CMK (cell line): Measurements from ENCODE around the gene SLC38A10.
"Not testable (repeated sequence)": the region's sequence is repeated elsewhere in the genome, so short reads cannot be mapped to it uniquely, and the experiment has no call there.

Source experiments
- DNase-seq: peaks from one replicate; pipeline ENCODE4 v3.0.0-alpha.2; 2010; ENCODE audit warnings: low read depth

SLC38A10 gene

DNA sequence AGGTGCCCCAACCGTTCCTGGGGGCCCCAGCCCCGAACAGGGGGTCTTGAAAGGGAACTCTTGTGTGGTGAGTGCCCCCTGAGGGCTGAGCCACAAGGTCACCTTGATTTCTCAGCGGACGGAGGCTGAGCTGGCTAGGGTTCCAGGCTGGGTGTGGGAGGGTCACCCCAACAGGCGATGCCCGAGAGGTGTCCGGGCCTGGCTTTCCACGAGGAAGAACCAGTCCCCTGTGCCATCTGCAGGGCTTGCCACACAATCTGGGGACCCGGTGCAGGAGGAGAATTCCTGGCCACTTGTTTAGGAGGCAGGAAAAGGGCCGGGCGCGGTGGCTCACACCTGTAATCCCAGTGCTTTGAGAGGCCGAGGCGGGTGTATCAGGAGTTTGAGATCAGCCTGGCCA lies 16.8 kb upstream of the SLC38A10 start:
- DNase-seq = no peak

DNA sequence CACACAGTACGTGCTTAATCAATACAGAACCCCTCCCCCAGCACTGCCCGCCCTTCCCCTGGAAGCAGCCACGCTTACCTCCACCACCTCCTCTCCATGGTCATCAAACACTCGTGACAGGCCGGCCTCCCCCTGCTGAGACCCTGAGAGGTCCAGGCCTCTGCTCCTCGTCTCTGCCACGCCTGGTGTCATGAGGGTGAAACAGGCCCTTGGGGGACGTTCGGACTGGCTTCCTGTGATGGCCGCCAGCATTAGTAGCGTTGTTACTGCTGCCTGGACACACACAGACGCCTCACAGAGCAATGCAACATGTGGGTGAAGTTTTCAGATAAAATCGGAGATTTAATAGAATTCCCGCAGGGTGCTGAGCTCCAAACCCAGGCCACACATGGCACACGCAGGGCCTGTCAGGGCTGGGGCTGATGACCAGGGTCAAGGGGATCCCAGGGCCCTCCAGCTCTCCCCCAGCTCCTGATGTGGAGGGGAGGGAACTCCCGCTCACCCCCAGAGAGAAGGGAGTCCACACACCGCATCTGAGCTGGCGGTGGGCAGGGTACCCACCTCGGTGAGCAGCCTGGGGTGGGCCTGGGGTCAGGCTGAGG lies 15.9 kb upstream of the SLC38A10 start:
- DNase-seq = no peak

DNA sequence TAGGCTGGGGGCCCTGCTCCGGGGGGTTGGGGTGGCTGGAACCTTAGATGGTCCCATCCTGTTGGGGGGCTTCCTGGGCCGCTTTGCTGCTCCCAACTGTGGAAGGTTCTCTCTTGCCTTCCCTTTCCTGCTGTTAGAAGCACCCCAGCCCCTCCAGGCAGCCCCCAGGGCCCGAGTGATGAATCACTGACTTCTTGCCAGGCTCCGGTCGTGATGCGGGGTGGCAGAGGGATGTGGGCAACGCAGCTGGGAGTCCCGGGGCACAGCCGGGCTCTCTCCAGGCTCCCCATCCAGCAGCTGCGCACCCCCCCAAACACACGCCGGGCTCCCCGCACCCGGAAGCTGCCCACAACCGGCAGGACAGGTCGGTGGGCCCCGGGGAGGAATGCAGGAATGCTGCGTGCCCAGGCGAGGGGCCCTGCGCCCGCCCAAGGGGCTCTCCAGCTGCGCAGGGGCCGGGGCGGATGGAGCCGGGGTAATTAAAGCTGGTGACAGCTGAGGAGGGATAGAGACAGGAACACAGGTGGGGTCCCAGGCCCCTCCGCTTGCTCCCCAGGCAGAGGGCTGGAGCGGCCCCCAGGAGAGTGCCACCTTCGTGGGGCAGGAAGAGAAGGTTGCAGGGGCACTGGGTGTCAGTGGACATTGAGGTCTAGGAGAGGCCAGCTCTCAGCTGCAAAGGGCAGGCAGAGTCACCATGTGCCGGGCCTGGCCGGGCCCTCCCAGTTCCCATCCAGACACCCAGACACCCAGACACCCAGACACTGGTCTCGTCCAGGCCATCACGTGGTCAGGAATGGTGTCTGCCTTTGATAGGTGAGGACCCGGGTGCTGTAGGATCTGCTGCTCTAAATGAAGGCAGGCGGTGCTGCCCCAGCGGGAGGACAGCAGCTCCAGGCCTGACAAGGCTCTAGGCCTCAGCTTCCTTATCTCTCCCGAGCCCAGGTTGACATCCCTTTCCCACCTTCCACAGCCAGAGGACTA lies 15.0 kb upstream of the SLC38A10 start:
- no peak for DNase-seq

DNA sequence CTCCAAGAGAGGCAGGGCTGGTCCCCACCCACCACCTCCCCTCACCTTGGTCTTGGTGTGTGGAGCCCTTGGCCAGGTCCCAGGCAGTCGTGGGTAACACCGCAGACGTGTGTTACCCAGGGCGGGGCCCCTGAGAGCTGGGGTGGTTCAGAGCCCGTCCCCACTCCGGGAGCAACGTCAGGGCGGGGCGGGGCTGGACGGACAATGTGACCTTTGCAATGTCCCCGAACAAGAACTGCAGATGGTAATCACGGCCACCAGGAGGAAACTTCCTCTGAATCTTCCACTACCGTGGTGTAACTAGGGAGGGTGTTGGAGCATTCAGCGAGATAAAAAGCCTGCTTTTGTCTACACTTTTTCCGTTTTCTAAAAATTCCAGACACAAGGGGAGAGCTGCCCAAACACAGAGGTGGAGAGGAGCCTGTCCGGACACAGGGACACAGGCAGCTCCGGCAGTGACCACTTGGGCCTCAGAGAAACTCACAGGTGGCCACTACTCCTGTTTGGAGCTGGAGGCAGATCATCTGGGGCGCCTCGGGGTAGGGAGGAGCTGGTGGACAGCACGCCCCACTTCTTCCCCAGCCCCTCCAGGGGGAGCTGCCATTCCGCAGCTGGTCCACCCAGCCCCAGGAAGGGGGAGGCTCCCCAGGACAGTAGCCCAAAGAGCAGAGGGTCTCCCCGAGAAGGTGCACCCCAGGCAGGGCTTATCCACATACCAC lies 14.2 kb upstream of the SLC38A10 start:
- no peak for DNase-seq

DNA sequence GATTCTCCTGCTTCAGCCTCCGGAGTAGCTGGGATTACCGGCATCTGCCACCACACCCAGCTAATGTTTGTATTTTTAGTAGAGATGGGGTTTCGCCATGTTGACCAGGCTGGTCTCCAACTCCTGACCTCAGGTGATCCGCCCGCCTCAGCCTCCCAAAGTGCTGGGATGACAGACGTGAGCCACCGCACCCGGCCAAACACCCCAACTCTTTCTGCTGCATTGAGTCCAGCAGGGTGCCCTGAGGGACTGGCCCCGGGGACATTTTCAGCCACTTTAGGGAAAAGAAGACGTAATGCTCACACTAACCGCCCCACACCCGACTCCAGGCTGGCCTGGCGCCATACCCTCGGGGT lies 13.7 kb upstream of the SLC38A10 start:
- not testable (repeated sequence) for DNase-seq

DNA sequence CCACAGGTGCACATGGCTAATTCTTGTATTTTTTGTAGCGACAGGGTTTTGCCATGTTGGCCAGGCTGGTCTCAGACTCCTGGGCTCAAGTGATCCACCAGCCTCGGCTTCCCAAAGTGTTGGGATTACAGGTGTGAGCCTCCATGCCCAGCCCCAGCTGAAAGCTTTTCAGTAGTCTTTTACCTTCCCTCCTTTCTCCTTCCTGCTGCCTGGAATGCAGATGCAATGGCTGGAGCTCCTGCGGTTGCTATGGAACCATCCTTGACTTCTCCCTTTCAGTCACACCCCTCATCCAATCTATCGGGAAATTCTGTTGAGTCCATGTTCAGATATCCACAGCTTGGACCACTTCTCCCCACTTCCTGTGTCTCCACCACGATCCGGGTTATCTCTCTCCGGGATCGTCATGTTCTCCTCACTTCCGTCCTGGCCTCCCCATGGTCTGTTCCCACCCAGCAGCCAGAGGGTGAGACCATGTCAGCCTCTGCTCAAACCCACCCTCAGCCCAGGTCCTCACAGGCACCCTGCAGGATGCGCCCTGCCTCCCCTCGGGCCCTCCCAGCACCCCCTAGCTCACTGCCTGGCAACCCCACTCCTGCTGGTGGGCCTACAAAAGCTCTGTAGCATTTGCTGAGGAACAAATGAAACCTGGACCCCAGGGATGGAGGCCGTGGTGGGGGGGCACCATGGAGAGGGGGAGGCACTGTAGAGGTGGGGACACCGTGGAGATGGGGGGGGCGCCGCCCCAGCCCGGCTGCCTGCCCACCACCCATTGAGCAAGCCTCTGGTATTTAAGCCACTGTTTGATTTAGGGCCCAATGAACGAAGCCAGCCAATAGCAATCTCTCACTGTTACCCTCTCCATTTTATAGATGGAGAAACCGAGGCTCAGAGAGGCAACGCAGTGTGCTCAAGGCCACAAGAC lies 12.8 kb upstream of the SLC38A10 start:
- DNase-seq = no peak

DNA sequence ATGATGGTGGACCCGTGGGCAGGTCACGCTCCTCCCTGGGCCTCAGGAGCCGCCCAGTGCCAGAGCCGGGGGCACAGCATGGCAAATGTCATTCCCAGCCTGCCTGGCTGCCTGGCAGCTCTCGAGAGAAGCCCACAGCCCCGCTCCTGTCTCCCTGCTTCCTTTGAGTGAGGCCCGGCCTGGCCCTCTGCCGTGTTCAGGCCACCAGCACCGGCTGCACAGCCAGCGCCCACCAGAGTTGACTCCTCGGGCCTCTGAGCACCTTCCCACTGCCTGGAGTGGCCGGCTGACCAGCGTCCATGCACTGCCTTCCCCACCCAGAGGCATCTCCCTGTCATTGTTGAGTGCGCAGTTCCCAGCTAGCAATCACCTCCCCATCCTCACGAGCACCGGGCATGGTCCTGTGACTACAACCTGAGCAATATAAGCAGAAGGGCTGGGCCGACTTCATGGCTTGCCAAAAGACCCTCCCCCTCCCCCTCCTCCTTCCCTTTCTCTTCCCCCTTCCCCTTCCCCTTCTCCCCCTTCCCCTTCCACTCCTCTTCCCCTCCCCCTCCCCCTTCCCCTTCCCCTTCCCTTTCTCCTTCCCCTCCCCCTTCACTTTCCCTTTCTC lies 11.9 kb upstream of the SLC38A10 start:
- DNase-seq = no peak

DNA sequence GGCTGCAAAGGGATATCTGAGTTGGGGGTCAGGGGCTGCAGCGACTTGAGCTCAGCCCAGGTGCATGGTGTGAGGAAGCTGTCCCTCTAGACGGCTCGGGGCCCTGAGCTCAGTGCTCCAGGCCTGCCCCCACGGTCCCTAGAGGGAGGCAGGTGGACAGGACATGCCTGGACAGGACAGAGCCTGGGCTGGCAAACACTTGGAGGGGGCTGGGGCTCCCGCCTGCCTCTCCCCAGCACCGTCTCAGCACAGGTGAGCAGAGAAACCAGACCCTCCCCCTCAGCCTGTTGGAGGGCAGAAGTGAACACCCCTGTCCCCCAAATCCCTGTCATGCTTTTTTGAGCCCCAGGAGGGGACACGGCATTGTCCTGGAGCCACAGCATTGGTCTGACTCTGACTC lies 11.4 kb upstream of the SLC38A10 start:
- DNase-seq = no peak

DNA sequence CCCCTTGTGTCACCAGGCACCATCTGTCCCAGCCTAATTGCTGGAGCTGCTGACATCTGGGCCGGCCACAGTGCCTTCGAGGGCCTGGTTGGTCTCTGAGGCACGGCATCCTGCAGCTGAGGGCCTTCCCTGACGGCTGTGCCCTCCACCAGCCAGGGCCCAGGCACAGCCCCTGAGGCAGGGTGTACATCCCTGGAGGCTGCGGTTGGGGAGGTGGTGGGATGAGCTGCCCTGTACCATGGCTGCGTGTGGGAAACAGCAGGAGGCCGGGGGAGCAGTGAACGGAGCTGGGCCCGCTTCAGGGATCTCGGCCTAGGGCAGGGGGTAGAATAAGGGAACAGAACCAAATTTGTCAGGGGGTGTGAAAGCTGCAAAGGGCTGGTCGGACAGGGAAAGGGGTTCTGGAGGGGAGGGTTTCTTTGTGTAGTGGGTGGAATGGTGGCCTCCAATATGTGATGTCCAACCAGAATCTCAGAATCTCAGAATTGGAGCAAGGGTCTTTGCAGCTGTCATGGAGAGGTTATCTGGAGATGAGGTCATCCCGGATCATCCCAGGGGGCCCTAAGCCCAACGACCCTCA lies 10.0 kb upstream of the SLC38A10 start:
- no peak for DNase-seq

DNA sequence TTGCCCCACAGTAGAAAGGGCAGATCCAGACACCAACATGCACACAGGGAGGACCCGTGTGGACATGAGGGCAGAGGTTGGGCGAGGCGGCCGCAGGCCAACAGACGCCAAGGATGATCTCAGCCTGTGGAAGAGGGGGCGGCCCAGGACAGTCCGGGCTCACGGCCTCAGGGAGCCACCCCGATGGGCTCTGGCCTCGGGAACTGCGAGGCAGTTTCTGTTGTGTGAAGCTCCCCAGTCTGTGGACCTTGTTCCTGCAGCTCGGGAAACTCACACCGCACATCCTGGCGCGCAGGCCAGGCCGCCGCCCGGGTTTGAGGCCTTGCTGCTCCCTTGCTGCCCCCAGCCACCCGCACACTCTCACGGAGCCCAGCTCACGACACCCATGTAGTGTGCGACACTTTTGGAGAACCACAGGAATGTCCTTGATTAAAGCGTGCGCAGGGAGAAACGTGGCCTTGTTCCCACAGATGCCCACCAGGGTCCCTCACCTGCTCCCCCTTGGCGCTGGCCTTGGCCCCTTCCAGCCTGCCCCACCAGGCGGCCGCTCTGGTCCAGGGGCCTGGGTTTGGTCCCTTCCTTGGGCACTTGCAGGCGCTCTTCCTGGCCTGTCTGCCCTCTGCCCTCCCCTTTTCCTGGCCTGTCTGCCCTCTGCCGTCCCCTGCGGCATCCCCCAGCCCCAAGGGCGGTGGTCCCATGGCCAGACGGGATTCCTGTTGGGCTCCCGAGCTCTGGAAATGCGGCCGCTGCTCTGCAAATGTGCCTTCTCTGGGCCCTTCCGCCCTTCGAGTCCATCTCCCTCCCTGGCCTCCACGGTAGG lies 9.3 kb upstream of the SLC38A10 start:
- no peak for DNase-seq

DNA sequence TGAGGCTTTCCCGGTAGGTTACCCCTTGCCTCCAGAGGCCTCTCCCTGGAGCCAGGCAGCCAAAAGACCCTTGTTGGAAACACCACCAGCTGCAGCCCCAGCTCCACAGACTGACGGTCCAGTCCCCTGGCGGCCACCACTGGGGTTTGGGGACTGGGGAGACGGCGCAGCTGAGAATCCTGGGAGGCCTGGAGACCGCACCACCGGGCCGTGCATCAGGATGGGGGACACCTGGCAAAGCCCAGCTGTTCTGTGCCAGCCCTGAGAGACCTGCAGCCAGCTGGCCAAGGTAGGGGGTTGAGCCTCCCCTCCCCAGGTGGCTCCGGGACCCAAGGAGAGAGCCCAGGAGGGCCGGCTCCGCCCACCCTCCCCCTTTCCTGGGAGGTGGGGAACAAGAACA lies 8.3 kb upstream of the SLC38A10 start:
- no peak for DNase-seq

DNA sequence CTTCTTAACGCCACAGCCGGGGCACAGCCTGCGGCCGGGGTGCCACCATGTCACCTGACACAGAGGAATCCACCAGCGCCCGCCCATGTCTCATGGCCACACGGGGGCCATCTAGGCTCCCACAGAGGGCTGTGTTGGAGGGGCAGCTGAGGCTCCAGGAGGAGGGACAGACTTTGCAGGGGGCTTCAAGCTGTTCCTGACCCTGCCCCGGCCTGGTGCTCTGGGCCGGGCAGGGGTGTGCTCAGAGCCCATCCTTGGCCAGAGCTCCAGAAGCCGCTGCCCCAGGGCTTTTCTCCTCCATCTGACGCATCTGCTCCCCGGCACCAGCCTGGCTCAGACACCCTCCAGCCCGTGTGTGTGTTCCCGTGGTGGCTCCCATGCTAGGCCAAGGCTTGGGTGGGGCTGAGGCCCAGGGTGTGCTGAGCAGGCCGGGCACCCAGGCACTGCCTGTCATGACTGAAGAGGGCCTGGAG lies 7.8 kb upstream of the SLC38A10 start:
- DNase-seq = no peak

DNA sequence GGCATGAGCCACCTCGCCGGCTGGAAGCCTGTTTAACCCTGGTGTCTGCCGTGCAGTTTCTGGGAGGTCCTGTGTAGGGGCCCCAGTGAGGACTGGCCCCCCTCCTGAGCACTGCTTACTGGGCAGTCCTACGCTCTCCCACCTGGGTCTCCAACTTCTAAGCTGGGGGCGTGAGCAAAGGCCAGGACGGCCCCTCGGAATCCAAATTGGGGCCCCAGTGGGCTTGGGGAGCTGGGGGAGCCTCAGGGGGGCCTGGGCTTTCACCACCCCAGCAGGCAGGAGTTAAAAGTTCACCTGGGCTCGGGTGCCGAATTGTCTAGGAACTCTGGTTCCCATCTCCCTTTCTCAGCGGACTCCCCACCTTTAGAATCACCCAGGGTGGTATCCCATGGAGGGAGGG lies 7.2 kb upstream of the SLC38A10 start:
- no peak for DNase-seq

DNA sequence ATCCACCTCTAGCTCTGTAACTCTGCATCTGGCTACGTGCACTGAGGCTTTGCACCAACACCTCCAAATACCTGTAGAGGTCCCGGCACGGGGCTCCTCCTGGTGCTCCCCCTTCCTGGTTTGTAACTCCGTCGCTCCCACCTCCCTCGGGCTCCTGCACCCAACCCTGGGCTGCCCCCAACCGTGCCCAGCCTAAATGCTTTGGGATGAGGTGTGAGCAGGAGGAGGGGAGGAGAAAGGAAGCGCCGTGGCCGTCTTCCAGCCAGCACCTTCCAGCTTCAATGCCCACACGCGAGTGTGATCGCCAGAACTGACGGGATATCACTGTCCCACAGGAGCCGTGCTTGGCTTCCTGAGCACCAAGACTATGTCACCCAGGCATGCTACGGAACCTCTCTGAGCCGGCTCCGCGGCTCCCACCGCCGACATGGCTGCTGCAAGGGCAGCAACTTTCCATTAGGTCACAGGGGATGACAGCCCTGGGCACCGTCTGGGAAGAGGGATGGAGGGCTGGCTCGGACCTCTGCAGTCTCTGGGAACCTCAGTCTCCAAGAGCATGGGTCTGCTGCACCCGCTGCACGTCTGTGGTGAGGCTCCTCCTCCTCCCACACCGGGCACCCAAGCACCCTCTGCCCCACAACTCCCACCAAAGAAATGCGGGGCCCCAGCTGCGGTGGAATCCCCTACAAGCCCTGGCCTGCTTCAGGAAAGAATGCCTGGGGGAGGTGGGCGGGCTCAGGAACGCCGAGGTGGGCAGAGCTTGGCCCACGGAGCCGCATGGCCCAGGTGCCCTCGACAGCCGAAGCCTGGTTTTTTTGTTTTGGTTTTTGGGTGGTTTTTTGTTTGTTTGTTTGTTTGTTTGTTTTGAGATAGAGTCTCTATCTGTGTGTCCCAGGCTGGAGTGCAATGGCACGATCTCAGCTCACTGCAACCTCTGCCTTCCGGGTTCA lies 6.4 kb upstream of the SLC38A10 start:
- no peak for DNase-seq

DNA sequence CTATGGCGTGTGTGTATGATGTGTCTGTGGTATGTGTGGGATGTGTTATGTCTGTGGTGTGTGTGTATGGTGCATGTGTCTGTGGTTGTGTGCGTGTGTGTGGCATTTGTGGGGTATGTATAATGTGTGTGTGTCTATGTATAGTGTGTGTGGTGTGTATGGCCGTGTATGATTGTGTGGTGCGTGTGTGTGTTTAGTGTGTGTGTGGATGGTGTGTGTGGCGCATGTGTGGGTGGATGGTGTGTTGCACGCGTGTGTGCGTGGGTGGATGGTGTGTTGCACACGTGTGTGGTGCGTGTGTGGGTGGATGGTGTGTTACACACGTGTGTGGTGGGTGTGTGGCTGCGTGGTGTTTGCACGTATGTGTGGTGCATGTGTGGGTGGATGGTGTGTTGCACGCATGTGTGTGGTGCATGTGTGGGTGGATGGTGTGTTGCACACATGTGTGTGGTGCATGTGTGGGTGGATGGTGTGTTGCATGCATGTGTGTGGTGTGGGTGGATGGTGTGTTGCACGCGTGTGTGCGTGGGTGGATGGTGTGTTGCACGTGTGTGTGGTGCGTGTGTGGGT lies 5.6 kb upstream of the SLC38A10 start:
- no peak for DNase-seq

DNA sequence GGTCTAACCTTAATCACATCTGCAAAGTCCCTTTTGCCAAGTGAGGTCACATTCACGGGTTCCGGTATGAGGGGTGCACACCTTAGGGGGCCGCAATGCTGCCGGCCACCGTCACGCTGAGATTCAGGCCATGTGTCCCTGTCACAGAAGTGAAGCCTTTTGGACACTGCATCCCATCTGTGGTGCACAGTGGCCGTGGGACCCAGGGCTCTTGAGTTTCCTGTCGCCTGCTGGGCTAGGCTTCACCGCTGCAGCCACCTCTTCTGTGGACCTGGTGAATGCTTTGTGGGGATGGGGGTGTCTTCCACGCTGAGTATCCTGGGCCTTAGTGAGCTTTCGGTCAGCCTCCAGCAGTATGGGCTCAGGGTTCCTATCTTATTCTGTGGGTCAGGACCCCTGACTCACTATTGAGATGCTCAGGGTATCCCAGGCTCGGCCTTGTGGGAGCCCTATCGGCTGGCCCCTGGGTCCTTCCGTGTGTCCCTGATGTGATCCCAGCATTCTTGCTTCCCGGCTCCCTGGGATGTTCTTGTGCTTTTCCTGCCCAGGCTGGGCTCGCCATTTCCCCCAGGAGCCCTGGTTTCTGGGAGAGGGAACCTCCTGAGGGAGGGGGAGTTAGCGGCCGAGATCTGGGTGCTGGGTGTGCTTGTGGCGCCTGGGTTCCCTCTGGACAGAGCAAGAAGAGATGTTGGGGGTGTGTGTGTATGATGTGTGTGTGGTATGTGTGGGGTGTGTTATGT lies 4.9 kb upstream of the SLC38A10 start:
- DNase-seq = no peak

DNA sequence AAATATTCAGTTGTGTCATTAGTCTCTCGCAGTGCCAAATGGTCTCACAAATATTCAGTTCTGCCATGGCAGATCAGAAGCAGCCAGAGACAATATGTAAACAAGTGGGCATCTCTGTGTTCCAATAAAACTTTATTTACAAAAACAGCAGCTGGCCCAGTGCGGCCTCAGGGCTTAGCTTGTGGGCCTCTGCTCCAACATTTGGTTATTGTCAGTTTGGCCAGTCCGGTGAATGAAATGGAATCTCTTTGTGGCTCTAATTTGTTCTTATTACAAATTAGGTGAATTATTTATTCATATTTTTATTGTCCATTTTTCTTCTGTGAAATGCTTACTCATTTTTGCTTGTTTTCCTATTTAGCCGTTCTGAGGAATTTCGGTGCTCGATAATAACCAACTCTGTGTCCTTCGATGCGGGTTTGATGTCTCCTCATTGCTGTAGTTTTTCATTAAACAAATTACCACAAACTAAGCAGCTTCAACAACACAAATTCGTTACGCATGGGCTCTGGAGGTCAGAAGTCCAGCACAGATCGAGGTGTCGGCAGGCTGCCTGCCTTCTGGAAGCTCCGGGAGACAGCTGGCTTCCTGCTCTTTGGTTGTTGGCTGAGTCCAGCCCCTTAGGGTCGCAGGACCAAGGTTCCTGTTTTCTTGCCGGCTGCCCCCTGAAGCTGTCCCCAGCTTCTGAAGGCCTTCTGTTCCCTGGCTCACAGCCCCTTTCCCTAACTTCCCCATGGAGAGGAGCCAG lies 4.1 kb upstream of the SLC38A10 start:
- DNase-seq = no peak
